Erythroblast (primary cell): Measurements from ENCODE around the gene COPZ1.

Experiments used
- GATA1 ChIP-seq: IDR thresholded peaks from 2 replicates; pipeline ENCODE4 v1.6.1; 2011; ENCODE audit warnings: low read depth, mild to moderate bottlenecking, control low read depth, low read length, moderate library complexity
- POLR2A ChIP-seq: IDR thresholded peaks from 2 replicates; pipeline ENCODE4 v1.6.1; 2011; ENCODE audit warnings: mild to moderate bottlenecking, low read length

DNA sequence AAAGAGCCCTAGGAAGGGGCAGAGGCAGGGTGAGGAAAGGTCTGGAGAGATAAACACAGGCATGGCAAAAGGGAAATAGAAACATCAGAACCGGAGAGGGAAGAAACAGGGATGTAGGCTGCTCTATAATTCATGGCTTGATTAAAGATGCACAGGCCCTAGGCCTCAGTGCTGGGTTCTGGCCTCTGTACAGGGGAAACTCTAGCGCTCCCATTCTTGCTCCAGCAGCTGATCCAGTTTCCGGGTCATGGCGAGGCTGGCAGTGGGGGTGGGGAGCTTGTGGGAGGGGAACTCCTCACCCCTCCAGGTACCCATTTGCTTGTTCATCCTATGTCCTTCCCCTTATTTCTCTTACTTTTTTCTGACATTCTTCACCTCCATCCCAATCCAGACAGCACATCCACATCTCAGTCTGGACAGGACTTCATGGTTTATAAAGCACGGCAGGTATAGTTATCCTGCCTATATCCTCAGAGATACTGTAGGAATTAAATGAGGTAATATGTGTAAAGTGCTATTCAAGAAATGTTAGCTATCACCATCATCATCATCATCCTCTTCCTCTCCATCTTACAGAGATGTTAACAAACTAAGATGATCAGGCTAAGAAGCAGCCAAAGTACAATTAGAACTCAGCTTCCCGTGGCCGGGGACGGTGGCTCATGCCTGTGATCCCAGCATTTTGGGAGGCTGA is 47.3 kb downstream of the COPZ1 start:
- TF ChIP-seq POLR2A = no peak
- no peak for TF ChIP-seq GATA1
